Measurements from ENCODE around the gene DVL3.

DVL3 gene

DNA sequence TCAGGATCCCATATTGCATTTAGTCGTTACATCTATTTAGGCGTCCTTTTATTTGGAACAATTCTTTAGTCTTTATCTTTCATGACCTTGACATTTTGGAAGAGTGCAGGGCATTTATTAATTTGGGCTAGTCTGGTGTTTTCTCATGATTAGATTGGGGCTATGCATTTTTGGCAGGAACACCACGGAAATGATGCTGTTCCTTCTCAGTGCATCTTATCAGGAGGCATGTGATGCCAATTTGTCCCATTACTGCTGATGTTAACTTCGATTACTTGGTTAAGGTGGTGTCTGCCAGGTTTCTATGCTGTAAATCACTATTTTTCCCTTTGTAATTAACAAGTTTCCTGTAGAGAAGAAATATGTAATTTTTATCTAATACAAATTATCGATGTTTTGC lies 56.1 kb downstream of the DVL3 start:
- DNase-seq (ENCODE audit: low spot score), result no peak

DNA sequence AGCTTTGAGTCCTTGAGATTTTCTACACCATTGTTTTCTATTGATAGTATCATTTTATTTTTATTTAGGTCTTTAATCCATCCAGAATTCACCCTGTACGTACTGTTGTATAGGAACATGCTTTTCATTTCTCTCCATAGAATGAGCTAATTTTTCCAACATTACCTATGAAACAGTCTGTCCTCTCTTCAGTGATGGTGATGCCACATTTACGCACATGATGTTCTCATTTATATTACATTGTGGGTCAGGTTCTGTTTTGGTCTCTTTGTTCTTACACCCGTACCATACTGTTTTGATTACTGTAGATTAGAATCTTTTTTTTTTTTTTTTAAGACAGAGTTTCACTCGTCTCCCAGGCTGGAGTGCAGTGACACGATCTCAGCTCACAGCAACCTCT lies 56.5 kb downstream of the DVL3 start:
- DNase-seq (ENCODE audit: low spot score), result no peak

- DNase-seq (ENCODE audit: low spot score), result no peak
Observed at GRCh38 chr3:184218814-184219213, 63.6 kb downstream of the DVL3 start.

DNA sequence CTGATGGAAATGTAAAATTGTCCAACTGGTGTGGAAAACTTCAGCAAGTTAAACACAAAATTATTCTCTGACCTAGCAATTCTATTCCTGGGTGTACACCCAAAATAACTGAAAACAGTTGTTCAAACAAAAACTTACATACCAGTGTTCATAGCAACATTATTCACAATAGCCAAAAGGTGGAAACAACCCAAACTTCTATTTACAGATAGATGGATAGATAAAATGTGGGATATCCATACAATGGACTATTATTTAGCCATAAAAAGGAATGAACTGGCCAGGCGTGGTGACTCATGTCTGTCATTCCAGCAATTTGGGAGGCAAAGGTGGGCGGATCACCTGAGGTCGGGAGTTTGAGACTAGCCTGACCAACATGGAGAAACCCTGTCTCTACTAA lies 67.3 kb downstream of the DVL3 start:
- no peak for DNase-seq (ENCODE audit: low spot score)
